ENCODE results near the gene GRAP2. TPM values are rescaled to one million over a fixed set of nuclear protein-coding genes. Genes with fewer than 3 reads are reported as not detected.

The GRAP2 gene
- total and polyA plus RNA-seq, 10 of the 15 experiments (the other 5 are each of a cell fraction or from before 2014, with no cell fraction given), result 3.3 to 79.1 (median 59.6) TPM

DNA sequence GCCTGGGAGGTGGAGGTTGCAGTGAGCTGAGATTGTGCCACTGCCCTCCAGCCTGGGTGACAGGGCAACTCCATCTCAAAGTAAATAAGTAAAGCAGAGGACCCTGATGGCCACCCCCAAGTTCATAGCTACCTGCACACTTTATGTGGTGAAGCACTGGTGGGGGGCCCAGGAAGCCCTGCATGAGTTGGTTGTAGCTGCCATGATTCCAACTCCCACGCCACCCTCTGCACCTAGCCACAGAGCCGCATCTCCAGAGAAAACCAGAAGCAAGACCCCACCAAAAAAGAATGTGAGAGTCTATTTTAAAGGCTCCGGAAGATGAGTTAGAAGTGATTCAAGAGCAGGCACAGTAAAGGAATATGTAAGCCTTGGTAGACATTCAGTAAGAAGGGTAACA is 38.9 kb downstream of the GRAP2 start (continued):
- TF ChIP-seq, protein P1, sequence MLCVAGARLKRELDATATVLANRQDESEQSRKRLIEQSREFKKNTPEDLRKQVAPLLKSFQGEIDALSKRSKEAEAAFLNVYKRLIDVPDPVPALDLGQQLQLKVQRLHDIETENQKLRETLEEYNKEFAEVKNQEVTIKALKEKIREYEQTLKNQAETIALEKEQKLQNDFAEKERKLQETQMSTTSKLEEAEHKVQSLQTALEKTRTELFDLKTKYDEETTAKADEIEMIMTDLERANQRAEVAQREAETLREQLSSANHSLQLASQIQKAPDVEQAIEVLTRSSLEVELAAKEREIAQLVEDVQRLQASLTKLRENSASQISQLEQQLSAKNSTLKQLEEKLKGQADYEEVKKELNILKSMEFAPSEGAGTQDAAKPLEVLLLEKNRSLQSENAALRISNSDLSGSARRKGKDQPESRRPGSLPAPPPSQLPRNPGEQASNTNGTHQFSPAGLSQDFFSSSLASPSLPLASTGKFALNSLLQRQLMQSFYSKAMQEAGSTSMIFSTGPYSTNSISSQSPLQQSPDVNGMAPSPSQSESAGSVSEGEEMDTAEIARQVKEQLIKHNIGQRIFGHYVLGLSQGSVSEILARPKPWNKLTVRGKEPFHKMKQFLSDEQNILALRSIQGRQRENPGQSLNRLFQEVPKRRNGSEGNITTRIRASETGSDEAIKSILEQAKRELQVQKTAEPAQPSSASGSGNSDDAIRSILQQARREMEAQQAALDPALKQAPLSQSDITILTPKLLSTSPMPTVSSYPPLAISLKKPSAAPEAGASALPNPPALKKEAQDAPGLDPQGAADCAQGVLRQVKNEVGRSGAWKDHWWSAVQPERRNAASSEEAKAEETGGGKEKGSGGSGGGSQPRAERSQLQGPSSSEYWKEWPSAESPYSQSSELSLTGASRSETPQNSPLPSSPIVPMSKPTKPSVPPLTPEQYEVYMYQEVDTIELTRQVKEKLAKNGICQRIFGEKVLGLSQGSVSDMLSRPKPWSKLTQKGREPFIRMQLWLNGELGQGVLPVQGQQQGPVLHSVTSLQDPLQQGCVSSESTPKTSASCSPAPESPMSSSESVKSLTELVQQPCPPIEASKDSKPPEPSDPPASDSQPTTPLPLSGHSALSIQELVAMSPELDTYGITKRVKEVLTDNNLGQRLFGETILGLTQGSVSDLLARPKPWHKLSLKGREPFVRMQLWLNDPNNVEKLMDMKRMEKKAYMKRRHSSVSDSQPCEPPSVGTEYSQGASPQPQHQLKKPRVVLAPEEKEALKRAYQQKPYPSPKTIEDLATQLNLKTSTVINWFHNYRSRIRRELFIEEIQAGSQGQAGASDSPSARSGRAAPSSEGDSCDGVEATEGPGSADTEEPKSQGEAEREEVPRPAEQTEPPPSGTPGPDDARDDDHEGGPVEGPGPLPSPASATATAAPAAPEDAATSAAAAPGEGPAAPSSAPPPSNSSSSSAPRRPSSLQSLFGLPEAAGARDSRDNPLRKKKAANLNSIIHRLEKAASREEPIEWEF (IDR thresholded peaks at IDR 0.05; ENCODE audit: insufficient replicate concordance, low read depth, low read length), result no peak
- TF ChIP-seq CHD4 (IDR thresholded peaks at IDR 0.05), result no peak

DNA sequence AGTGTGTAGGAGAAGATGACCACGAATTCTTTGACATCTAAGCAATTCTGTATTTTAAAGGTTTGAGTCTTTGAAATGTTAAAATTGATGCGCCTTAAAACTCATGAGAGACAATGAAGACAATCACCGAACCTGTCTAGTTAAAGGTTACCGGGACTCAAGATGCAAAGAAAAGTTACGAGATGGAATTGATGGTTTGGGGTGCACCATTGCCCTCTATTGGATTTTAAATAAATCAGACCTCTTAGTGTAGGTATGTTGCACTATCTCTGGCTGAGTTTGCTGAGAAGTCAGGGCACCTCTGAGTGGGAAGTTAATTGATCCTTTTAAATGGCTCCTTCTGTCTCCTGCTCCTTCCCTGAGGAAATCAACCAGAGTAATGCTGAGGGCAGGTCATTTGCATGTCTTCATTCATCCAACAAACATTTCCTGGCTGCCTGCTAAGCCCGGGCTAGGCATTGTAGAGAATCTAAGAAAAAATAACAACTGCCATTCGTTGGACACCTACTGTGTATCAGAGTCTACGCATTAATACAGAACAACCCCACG is 39.9 kb downstream of the GRAP2 start:
- peaks cover 2% of the 10 kb centered on the region; the same call in 1 of the 2 replicates for H4K20me1 ChIP-seq (ENCODE audit: control insufficient read depth, insufficient read depth)
- H2AFZ ChIP-seq (ENCODE audit: control insufficient read depth, low read depth, low read length), result no peak overlapping the region
- H3K4me3 ChIP-seq, result no peak overlapping the region
- in situ Hi-C loops (cut with MboI) (loop anchor here (5.0 kb wide), 1 partner anchor 399 kb away; no protein-coding TSS in a partner anchor), intact Hi-C loops (cut with micrococcal nuclease; ENCODE audit: unreplicated experiment) (no loop called here)
- ATAC-seq (peak; percentile 32; the same call in 1 of the 3 replicates), DNase-seq (ENCODE audit: low read depth, low spot score) (no peak), FAIRE-seq (no peak)
- WGBS (ENCODE audit: insufficient coverage, insufficient replicate concordance, low lambda C conversion rate, missing lambda C conversion rate), result 53% methylated on average over 9 of the region's 9 CpGs
- RAD21 ChIA-PET (ENCODE audit: unreplicated experiment), result no interaction called here
- no peak overlapping the region for H3K9ac ChIP-seq (ENCODE audit: control insufficient read depth, insufficient read depth, low read length)
- CTCF ChIA-PET, result interaction anchor here (2.9 kb wide), 1 partner anchor 8 kb away, joined by 37 read pairs; no protein-coding TSS in a partner anchor
- H3K4me2 ChIP-seq (ENCODE audit: control insufficient read depth, insufficient read depth), result no peak overlapping the region
- no peaks in the 10 kb centered on the region for H3K27me3 ChIP-seq (replicated peaks in 1 of 2; ENCODE audit: control insufficient read depth in 2 of 2, insufficient read depth in 2 of 2, low read length in 1 of 2)
- POLR2A ChIA-PET, result no interaction called here
- no peak overlapping the region for H3K27ac ChIP-seq (ENCODE audit: control insufficient read depth, insufficient read depth)
- H3K79me2 ChIP-seq (ENCODE audit: control insufficient read depth, insufficient read depth, low read length), result peaks cover 57% of the 10 kb centered on the region
- SMC1A ChIA-PET (ENCODE audit: uncharacterized antibody, unreplicated experiment), result interaction anchor here (1.1 to 2.9 kb wide), 2 partner anchors 10 to 43 kb away, joined by 3 to 13 read pairs; no protein-coding TSS in a partner anchor
- no peaks in the 10 kb centered on the region for H3K9me3 ChIP-seq (replicated peaks; ENCODE audit: control insufficient read depth, insufficient read depth, low read length)
- BruUV-seq (replicated peaks), result no TSS peak
- H3K4me1 ChIP-seq (ENCODE audit: control insufficient read depth, insufficient read depth, low read length), result peaks cover 2% of the 10 kb centered on the region; the same call in 1 of the 2 replicates
- H3K36me3 ChIP-seq (ENCODE audit: control insufficient read depth in 2 of 2, insufficient read depth in 2 of 2, low read length in 1 of 2), result peaks cover 8 to 11% of the 10 kb centered on the region in 2 experiments; a peak in 3 of 4 replicates
- TF ChIP-seq BRCA1 (IDR thresholded peaks at IDR 0.05; ENCODE audit: low read depth, low read length) (no peak), SRF (IDR thresholded peaks at IDR 0.05; ENCODE audit: low read depth in 2 of 2, low read length in 2 of 2) (no peak), BHLHE40 (IDR thresholded peaks at IDR 0.05; ENCODE audit: borderline replicate concordance in 1 of 2, low read depth in 2 of 2, low read length in 1 of 2) (no peak), ZNF207 (IDR thresholded peaks at IDR 0.05; ENCODE audit: borderline replicate concordance) (no peak), POLR2AphosphoS2 (IDR thresholded peaks at IDR 0.05; ENCODE audit: low read depth, low read length) (no peak), PAX8 (IDR thresholded peaks at IDR 0.05) (no peak)
- TF ChIP-seq, protein P2, sequence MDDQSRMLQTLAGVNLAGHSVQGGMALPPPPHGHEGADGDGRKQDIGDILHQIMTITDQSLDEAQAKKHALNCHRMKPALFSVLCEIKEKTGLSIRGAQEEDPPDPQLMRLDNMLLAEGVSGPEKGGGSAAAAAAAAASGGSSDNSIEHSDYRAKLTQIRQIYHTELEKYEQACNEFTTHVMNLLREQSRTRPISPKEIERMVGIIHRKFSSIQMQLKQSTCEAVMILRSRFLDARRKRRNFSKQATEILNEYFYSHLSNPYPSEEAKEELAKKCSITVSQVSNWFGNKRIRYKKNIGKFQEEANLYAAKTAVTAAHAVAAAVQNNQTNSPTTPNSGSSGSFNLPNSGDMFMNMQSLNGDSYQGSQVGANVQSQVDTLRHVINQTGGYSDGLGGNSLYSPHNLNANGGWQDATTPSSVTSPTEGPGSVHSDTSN (IDR thresholded peaks at IDR 0.05; ENCODE audit: insufficient replicate concordance, low read depth, low read length), result no peak
- TF ChIP-seq, protein P3, sequence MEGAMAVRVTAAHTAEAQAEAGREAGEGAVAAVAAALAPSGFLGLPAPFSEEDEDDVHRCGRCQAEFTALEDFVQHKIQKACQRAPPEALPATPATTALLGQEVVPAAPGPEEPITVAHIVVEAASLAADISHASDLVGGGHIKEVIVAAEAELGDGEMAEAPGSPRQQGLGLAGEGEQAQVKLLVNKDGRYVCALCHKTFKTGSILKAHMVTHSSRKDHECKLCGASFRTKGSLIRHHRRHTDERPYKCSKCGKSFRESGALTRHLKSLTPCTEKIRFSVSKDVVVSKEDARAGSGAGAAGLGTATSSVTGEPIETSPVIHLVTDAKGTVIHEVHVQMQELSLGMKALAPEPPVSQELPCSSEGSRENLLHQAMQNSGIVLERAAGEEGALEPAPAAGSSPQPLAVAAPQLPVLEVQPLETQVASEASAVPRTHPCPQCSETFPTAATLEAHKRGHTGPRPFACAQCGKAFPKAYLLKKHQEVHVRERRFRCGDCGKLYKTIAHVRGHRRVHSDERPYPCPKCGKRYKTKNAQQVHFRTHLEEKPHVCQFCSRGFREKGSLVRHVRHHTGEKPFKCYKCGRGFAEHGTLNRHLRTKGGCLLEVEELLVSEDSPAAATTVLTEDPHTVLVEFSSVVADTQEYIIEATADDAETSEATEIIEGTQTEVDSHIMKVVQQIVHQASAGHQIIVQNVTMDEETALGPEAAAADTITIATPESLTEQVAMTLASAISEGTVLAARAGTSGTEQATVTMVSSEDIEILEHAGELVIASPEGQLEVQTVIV (IDR thresholded peaks at IDR 0.05; ENCODE audit: borderline replicate concordance, partially characterized antibody), result no peak
